HG03280 (cell line): Measurements from ENCODE around the gene DOCK3.
"Not testable (repeated sequence)": the region's sequence is repeated elsewhere in the genome, so short reads cannot be mapped to it uniquely, and the experiment has no call there.

Source experiments
- ATAC-seq: cut with Tn5 transposase; IDR thresholded peaks from one replicate; pipeline ENCODE4 v1.9.1; 2021; ENCODE audit warnings: mild to moderate bottlenecking, moderate library complexity; ENCODE audit not compliant: unreplicated experiment

DOCK3 gene

DNA sequence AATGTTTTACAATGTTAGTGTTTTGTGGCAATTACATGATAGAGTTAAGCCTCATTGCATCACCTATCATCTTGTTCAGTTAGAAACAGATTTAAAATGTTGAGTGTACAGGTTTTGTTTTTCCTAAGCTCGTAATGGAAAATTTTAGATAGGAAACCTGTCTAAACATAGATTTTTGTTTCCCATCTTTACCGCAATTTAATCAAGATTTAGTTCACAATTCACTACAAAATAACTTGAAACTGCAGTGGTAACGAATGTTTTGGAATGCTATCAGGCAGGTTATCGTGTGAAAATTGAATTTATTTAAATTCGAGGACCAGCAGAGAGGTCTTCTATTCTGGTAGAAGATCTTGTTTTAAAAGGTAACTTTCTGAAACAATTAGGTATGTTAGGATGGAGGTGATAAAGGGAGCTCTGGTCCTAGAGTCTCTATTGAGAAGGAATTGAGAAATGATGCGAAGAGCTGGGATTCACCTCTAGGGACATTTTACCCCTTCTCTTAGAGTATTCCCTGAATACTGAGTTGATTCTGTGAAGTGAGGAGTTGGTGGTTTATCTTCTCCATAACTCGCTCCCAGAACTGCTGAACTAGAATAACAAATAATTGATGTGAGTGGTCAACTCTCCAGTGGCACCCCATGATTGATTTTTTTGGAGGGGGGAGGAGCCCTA lies 1.4 kb downstream of the DOCK3 start:
- no peak for ATAC-seq

DNA sequence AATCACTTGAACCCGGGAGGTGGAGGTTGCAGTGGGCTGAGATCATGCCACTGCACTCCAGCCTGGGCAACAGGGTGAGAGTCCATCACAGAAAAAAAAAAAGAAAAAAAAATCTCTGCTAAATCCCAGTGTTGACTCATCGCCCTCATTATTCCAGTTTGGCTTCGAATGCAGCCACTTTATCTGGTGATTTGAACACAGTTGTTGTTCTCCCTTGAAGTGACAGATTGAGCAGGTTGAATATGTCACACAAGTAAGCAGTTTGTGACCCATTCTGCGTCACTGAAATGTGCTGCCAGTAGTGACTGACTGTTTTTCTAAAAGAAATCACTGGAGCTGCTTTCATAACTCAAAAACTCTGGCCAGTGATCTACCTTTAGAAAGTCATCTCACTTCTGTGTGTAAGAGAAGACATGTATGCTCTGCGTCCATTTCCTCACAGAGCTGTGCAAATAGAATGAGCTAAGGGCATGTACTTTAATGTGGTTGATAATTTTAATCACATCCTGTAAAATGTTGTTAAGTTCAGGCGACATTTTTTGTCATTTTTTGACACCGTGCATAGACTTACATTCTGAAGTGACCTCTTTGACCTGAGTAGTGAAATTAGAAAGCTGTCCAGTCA lies 12.5 kb downstream of the DOCK3 start:
- no peak for ATAC-seq

DNA sequence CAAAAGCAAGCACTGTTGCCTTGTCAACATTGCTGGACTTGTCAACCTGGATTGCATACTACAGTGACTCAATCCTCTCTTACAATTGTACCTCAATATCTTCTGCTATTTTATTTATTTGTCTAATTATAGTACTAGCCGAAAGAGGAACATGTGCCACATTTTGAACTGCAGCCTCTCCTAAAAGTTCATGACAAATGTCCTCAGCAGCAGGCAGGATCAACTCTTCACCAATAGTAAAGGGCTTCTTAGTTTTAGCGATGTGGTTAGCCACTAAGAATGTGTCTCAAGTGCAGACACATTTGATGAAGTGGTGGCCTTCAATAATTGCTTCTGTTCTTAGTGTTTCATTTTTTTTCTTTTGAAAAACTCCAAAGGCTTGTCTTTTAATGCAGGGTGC lies 13.2 kb downstream of the DOCK3 start:
- ATAC-seq, result no peak

DNA sequence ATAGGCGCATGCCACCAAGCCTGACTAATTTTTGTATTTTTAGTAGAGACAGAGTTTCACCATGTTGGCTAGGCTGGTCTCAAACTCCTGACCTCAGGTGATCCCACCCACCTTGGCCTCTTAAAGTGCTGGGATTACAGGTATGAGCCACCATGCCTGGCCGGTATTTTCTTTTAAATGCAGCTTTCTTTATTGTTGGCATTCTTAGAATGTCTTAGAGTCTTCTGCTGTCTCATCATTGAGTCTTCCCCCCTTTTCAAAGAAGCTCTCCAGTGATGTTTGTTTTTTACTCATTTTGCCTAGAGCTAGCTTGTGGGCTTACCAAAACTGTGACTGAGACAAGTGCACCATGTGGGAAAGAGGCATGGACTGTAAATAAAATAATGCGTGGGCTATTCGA lies 13.9 kb downstream of the DOCK3 start:
- ATAC-seq, result not testable (repeated sequence)

DNA sequence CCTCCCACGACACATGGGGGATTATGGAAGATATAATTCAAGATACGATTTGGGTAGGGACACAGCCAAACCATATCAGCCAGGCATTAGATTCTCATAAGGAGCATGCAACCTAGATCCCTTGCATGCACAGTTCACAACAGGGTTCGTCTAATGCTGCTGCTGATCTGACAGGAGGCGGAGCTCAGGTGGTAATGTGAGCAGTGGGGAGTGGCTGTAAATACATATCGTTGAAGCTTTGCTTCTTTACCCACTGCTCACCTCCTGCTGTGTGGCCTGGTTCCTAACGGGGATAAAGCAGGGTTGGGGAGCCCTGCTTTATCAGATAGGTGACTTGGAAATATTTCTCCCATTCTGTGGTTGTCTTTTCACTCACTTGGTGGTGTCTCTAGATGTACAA lies 14.8 kb downstream of the DOCK3 start:
- ATAC-seq, result no peak

DNA sequence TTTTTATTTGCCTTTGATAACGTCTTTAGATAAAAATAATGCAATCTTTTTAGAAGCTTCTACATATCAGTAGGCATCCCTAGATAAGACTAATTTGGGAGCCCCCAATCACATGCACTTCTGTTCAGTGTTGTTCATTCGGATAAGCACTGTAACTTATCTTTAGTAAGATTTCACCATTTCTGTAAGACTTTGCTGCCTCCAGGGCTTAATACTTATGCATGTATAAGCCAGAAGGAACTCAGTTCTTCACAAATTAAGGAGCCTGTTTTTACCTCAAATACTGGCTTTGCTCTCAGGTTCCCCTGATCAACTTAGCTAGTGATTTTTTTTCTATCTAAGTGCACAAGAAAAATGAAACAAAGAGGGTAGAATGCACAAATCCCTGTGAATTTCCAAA lies 20.3 kb downstream of the DOCK3 start:
- ATAC-seq, result no peak

DNA sequence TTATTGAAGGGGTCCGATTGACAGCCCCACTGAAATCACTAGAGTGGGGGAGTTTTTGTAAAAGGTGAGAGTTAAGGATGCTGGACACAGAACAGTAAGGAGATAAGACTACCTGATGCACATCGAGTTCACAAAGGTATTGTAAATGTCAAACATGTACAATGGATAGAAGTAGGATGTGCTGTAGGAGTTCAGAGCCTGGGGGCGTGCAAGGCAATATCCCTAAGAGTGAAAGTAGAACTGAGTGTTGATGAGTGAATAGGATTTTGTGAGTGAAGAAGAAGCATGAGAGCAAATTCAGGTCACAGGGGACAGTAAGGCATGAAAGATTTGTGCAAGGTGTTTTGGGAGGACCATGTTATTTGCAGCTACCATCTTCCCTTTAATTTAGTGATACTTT lies 21.5 kb downstream of the DOCK3 start:
- ATAC-seq, result no peak

DNA sequence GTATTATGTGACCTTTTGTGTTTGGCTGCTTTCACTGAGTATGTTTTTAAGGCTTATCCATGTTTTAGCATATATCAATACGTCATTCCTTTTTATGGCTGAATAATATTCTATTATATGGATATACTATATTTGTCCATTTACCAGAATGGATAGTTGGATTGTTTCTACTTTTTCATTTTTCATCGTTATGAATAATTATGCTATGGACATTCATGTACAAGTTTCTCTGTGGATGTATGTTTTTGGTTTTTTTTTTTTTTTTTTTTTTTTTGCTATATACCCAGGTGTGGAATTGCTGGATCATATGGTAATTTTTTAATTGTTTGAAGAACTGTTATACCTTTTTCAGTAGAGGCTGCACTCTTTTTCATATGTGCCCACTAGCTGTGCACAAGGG lies 23.5 kb downstream of the DOCK3 start:
- ATAC-seq, result no peak

DNA sequence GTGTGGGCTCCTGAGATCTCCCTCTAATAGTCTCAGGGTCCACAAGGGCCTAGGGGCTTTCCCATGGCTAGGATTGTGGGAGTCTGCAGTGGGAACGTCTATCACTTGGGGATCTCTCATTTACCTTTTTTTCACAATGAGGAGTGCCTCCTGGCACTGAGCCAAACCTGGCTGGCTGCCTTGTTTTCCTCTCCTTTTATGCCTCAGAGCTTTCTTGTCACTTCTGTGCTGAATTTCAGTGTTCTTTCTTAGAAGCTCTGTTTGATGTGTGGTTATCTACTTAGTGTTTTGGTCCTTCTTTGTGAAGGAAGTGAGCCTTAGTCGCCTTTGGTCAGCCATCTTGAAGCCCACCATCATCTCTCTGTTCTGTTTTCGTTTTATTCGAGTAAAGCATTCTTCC lies 33.9 kb downstream of the DOCK3 start:
- no peak for ATAC-seq

DNA sequence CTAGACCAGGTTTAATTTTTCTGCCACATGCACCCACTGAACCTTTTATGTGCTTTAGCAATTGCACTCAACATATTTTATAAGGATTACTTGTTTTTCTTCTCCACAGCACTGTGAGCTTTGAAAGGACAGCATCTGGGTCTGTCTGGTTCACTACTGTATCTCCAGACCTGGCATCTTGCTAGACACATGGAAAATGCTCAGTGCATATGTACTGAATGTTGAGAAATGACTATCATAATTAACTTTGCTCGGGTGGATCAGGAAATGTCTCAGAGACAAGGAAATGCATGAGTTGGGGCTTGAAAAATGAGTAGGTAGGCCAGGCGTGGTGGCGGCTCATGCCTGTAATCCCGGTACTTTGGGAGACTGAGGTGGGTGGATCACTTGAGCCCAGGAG lies 40.2 kb downstream of the DOCK3 start:
- no peak for ATAC-seq

DNA sequence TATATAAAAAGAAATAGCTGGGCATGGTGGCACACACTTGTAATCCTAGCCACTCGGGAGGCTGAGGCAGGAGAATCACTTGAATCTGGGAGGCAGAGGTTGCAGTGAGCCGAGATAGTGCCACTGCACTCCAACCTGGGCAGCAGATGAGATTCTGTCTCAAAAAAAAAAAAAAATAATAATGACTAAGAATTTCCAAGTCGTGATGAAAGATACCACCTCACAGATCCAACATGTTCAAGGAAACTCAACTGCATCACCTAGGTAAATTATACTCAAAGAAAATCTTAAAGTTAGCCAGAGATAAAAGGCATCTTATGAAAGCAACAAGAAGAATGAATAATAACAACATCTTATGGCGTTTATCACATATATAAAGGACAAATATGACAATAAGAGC lies 50.1 kb downstream of the DOCK3 start:
- no peak for ATAC-seq

DNA sequence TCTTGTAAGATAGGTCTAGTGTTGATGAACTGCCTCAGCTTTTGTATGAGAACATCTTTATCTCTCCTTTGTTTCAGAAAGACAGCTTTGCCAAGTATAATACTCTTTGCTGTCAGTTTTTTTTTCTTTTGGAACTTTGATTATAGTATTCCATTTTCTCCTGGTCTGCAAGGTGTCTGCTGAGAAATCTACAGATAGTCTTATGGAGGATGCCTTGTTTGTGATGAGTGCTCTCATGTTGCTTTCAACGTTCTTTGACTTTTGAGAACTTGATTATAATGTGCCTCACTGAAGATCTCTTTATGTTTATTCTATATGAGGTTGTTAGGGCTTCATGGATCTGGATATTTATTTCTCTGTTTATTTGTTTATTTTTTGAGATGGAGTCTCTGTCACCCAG lies 60.3 kb downstream of the DOCK3 start:
- ATAC-seq, result no peak

DNA sequence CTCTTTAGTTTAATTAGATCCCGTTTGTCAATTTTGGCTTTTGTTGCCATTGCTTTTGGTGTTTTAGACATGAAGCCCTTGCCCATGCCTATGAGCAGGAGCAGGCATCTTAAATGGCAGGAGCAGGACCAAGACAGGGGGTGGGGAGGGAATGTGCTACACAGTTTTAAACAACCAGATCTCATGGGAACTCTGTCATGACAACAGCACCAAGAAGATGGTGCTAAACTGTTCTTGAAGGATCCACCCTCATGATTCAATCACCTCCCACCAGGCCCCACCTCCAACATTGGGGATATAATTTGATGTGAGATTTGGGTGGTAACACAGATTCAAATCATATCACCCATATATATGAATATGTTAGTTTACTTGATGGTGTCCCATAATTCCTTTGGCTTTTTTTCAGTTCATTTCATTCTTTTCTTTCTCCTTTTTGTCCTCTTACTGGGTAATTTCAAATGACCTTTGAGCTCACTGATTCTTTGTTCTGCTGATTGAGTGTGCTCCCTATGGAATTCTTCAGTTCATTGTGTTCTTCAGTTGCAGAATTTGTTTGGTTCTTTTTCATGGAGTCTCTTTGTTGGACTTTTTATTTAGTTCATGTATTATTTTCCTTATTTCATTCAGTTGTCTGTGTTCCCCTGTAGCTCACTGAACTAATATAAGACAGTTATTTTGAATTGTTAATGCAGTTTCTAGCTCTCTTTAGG lies 62.6 kb downstream of the DOCK3 start:
- ATAC-seq, result no peak

DNA sequence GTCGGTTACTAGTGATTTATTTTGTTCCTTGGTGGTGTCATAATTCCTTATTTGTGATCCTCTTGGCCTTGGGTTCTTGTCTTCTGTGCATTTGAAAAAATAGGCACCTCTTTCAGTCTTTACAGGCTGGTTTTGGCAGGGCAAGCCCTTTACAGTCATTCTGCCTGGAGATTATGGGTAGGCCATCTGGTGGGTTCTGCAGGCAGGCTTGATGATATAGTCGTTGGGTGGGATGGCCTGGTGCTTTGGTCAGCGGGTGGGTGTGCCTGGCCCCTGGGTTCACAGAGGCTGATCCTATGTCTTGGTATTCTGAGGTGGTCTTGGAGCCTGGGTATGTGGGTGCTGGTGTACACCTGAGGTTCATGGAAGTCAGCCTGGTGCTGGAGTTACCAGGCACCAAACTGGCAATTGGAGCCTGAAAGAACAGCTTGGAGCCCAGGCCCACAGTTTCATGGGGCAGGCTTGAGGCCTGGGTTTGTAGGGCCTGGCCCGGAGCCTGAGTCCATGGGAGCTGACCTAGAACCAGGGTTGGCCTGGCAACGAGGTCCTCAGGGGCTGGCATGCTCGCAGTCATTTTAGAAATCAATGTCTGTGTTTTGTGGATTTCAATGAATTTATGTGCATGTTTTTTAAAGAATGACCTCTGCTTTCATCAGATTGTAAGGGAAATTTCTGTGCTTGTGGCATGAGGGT lies 63.3 kb downstream of the DOCK3 start:
- ATAC-seq, result no peak

DNA sequence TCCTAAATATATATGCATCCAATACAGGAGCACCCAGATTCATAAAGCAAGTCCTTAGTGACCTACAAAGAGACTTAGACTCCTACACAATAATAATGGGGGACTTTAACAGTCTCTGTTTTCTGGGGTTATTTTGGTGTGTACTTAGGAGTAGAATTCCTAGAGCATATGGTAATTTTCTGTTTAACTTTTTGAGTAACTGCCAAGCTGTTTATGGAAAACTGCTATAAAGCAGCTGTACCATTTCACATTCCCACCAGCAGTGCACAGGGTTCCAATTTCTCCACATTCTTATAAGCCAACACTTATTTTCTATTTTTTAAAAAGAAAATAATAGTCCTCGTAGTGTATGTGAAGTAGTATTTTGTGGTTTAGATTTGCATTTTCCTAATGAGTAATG lies 68.9 kb downstream of the DOCK3 start:
- ATAC-seq, result no peak

DNA sequence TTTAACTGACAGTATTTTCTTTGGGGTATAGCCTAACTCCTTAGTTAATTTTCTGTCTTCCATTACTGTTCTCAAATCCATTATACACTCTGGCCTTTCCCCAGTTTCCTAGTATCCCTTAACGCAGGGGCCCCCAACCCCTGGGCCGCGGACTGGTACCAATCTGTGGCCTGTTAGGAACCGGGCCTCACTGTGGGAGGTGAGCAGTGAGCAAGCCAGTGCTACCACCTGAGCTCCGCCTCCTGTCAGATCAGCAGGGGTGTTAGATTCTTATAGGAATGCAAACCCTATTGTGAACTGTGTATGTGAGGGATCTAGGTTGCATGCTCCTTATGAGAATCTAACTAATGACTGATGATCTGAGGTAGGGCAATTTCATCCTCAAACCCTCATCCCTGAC lies 75.1 kb downstream of the DOCK3 start:
- ATAC-seq, result no peak

DNA sequence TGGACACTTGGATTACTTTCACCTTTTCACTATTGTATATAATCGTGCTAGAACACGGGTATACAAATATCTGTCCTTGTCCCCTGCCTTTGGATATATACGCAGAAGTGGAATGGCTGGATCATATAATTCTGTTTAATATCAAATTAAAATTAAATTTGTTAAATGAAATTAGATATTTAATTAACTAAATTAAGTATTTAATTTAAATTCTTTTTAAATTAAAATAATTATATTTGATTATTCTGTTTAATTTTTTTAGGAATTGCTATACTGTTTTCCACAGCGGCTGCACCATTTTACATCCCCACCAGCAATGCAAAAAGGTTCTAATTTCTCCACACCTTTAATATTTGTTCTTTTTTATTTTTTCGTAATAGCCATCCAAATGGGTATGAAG lies 84.3 kb downstream of the DOCK3 start:
- no peak for ATAC-seq

DNA sequence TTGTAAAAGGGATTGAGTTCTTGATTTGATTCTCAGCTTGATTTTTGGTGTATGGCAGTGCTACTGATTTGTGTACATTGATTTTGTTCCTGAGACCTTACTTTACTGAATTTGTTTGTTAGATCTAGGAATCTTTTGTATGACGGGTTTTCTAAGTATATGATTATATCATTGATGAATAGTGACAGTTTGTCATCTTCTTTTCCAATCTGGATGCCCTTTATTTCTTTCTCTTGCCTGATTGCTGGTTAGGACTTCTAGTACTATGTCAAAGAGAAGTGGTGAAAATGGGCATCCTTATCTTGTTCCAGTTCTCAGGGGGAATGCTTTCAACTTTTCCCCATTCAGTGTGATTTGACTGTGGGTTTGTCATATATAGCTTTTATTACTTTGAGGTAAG lies 103.0 kb downstream of the DOCK3 start:
- no peak for ATAC-seq

DNA sequence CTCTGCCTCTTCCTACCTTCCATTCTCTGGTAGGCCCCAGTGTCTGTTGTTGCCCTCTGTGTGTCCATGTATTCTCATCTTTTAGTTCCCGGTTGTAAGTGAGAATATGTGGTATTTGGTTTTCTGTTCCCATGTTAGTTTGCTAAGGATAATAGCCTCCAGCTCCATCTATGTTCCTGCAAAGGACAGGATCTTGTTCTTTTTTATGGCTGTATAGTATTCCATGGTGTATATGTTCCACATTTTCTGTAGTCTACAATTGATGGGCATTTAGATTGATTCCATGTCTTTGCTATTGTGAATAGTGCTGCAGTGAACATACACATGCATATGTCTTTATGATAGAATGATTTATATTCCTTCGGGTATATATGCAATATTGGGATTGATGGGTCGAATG lies 107.0 kb downstream of the DOCK3 start:
- not testable (repeated sequence) for ATAC-seq

DNA sequence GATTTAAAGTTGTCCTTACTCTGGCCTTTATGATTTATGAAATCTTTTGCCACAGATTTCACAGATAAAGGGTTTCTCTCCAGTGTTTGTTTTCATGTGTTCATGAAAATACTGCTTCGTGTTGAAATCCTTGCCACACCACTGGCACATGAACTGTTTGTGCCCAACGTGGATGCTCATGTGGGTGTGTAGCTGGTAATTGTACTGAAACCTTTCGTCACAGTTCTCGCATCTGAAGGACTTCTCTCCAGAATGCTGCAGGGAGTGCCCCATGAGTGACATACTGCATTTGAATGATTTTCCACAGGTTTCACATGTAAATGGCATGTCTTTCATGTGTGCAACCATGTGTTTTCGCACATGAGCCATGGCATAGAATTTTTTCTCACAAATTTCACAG lies 111.9 kb downstream of the DOCK3 start:
- ATAC-seq, result no peak

DNA sequence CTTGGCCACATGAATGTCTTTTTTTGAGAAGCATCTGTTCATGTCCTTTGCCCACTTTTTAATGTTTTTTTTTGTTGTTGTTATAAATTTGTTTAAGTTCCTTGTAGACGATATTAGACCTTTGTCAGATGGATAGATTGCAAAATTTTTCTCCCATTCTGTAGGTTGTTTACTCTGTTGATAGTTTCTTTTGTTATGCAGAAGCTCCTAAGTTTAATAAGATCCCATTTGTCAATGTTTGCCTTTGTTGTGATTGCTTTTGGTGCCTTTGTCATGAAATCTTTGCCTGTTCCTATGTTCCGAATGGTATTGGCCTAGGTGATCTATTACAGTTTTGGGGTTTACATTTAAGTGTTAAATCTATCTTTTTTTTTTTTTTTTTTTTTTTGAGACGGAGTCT lies 116.2 kb downstream of the DOCK3 start:
- ATAC-seq, result not testable (repeated sequence)

DNA sequence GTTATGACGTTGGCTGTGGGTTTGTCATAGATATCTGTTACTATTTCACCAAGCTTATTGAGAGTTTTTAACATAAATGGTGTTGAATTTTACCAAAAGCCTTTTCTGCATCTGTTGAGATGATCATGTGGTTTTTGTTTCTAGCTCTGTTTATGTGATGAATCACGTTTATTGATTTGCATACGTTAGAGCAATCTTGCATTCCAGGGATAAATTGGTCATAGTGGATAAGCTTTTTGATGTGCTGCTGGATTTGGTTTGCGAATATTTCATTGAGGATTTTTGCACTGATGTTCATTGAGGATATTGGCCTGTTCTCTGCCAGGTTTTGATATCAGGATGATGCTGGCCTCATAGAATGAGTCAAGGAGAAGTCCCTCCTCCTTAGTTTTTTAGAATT lies 117.8 kb downstream of the DOCK3 start:
- no peak for ATAC-seq
